ENCODE measurements around the gene MTMR3.
A peak's percentile ranks its signal among the peaks of the same experiment; 100 is the strongest.
"Not testable (repeated sequence)": the region's sequence is repeated elsewhere in the genome, so short reads cannot be mapped to it uniquely, and the experiment has no call there.

MTMR3 gene

DNA sequence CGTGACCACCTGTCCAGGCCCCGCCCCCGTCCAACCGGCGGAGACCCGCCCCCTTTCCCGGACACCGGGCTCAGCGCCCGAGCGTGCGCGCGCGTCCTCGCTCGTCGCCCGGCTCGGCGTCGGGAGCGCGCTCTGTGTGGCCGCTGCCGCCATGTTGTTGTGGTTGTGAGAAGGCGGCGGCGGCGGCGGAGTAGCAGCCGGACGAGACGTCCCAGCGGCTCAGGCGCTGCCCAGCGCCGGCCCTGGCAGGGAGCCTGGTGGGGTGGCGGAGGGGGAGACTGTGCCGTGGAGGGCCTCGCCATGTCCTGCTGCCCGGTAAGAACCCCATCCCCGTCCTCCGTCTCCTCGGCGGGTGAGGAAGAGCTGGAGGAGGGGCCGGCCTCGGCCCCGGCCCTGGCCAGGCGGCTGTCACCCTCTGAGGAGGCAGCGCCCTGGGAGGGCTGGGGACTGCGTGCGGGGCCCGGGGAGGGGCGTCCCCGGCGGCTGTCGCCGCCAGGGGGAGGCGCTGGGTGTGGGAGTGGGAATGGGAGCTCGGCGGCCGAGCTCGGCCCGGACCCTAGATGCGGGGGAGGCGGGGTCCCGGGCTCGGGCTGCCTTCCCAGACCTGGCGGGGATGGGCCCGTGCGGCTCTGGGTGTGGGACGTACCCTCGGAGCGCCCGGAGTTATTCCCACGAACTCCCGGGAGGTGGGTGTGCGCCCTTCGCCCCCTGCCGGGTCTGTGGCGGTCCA, at the start of gene MTMR3:
Gene MTMR3 (plus strand): TSS at position 130 of the 730 bp plus-strand sequence. CDS start 87,886 bp downstream, outside the sequence.
- peak; percentile 87 for DNase-seq (ENCODE audit: low spot score)

GRCh38 chr22:29833392-29833965, 49.5 kb upstream of the MTMR3 start:
- no peak for DNase-seq (ENCODE audit: low spot score)

GRCh38 chr22:29834046-29834445, 48.9 kb upstream of the MTMR3 start:
- DNase-seq (ENCODE audit: low spot score), result no peak

GRCh38 chr22:29836791-29837370, 46.1 kb upstream of the MTMR3 start:
- DNase-seq (ENCODE audit: low spot score), result not testable (repeated sequence)

DNA sequence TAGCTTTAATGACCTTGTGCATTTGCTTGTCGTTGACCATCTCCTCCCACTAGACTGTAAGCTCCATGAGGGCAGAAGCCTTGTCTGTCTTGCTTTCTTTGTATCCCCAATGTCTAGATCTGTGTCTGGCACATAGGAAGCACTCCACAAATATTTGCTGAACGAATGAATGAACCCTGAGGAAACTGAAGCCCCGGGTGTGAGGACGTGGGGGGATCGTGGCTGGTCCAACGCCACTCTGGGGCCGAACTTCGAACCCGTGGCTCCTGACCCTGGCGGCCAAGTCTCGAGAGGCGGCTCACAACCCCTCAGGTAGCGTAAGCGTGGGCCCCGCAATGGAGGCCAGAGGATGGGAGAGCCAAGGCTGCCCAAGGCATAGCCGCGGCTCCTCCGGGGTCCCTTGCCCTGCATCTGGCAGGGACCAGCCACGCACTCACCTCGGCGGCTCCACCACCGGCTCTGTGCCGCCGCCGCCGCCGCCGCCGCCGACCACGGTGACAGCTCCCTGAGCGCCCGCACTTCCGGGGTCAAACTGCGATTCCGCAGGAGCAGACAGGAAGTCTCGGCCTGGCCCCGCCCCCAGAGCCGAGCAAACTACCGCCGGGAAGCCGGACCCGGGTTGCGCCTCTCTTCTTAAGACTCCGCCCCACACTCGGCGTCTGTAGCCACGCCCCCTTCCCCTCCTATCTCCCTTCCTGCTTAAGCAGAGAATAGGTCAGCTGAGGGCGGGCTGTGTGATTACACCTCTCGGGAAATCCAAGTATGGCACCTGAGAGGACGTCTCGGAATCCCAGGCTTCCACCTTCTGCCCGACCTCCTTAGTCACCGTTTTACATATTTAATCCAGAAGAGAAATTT, 45.0 kb upstream of the MTMR3 start, which contains the start of gene ASCC2:
Gene ASCC2 (minus strand): TSS at position 534 of the 858 bp plus-strand sequence. CDS start 5,949 bp downstream, outside the sequence.
- DNase-seq (ENCODE audit: low spot score), result peak; percentile 96

- no peak for DNase-seq (ENCODE audit: low spot score)
Measured at GRCh38 chr22:29838599-29838956, 44.4 kb upstream of the MTMR3 start.

DNA sequence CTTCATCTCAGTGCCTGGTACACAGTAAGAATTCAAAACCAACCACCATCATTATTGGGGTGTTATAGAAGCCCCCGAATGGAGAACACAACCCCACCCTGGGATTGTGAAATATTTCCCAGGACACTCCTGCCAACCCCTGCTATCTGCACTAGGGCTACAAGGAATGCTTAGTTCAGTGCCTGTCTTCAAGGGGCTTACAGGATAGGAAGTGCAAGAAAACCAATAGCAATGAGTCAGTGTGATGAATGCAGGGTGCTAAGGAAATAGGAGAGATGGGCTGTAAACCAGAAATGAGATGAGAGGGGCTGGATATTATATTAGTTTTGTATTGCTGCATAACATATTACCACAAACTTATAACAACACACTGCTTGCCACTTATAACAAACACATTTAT, 43.9 kb upstream of the MTMR3 start:
- DNase-seq (ENCODE audit: low spot score), result no peak

DNA sequence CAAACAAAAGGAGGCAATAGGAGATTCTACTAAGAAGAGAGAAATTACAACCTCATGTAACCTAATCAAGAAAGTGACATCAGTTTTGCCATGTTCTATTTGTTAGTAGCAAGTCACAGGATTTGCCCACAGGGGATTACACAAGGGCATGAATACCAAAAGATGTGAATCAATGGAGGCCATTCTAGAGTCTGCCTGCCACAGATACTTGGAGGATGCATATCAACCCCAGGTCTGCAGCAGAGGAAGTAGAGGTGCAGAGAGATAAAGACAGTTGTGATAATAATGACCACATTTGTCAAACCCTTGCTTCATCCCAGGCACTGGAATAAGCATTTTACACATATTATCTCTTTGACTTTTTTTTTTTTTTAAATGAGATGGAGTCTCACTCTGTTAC, 42.5 kb upstream of the MTMR3 start:
- DNase-seq (ENCODE audit: low spot score), result no peak

DNA sequence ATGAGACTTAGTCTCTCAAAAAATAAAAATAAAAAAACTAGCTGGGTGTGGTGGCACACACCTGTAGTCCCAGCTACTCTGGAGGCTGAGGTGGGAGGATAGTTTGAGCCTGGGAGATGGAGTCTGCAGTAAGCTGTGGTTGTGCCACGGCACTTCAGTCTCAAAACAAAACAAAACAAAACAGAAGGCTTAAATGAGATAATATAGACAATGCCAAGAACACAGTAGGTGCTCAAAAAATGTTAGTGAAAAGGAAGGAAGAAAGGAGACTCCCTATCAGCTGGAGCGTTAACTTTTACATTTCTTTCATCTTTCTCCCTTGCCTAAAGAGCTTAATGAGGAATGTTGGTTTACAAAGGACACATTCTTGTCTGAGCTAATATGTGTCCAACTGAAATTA, 40.8 kb upstream of the MTMR3 start:
- DNase-seq (ENCODE audit: low spot score), result no peak

DNA sequence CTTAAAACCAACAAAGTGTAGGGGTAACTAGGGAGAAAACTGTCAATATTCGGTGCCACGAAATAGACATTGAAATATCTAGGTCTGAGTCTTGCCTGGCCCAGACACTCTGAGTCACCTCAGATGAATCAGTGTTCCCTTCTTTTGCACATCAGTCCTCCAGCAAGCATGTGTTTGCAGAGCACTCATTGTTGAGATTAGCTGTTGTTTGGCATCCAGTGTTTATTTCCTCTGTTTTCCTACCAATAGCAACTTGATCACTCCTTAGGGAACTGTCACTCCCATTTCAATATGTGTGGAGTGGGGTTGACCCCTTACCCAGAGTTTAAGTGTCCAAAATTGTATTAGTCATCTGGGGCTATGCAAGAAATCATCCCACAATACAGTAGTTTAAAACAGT, 40.2 kb upstream of the MTMR3 start:
- DNase-seq (ENCODE audit: low spot score), result no peak

DNA sequence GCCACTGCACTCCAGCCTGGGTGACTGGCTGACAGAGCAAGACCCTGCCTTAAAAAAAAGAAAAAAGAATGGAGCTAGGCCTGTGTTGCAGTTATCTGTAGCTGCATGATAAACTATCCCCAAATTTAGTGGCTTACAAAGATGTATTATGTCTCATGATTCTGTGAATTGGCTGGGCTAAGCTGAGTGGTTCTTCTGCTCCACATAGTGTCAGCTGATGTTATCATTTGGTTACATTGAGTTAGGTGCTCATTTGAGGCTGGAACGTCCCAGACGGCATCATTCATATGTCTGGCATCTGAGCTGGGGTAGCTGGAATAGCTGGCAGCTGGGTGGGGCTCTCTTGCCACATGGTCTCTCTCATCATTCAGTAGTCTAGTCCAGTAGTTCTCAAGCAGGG, 36.7 kb upstream of the MTMR3 start:
- no peak for DNase-seq (ENCODE audit: low spot score)

- DNase-seq (ENCODE audit: low spot score), result no peak
Measured at GRCh38 chr22:29848111-29848510, 34.9 kb upstream of the MTMR3 start.

- no peak for DNase-seq (ENCODE audit: low spot score)
Measured at GRCh38 chr22:29854432-29854831, 28.5 kb upstream of the MTMR3 start.

DNA sequence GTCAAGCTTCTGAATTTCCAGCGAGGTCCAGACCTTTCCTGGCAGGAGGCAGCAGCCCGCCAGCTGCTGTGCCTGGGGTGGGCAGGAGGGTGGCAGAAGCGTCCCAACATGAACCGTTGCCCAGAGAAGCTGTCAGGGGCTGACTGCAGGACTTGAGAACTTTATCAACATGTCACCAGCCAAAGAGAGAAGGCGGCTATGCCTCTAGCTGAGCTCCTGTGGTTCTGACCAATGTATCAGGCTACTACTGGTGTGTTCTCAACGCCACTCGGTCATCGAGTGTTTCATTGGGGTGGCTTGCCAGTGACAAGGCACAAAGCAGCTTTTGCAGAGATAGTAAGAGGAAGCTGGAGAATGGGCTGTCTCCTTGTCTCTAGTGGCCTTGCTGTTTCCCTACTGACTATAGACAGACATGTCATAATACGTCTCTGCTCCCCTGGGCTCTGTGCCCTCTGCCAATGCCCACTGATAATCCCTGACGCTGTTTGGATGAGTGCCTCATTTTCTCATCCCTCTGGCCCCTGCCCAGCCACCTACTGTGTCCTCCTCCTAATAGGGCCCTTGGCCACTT, 27.3 kb upstream of the MTMR3 start:
- DNase-seq (ENCODE audit: low spot score), result no peak

DNA sequence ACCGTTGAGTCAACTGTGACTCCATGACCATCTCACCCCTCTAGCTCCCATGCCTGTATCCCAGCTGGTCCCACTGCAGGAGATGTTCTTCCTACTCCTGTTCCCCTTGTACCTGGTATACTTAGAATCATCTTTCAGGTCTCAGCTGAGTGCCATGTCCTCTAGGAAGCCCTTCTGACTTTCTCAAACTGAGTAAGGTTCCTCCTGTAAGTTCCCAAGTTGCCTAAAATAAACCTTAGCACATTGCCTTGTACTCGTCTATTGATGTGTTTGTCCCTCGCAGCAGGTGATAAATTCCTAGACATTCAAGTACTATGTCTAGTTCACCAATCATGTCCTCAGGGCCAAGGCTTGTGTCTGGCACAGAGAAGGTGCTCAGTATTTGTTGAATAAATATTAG, 26.5 kb upstream of the MTMR3 start:
- DNase-seq (ENCODE audit: low spot score), result no peak

- not testable (repeated sequence) for DNase-seq (ENCODE audit: low spot score)
Measured at GRCh38 chr22:29859030-29859429, 23.9 kb upstream of the MTMR3 start.

DNA sequence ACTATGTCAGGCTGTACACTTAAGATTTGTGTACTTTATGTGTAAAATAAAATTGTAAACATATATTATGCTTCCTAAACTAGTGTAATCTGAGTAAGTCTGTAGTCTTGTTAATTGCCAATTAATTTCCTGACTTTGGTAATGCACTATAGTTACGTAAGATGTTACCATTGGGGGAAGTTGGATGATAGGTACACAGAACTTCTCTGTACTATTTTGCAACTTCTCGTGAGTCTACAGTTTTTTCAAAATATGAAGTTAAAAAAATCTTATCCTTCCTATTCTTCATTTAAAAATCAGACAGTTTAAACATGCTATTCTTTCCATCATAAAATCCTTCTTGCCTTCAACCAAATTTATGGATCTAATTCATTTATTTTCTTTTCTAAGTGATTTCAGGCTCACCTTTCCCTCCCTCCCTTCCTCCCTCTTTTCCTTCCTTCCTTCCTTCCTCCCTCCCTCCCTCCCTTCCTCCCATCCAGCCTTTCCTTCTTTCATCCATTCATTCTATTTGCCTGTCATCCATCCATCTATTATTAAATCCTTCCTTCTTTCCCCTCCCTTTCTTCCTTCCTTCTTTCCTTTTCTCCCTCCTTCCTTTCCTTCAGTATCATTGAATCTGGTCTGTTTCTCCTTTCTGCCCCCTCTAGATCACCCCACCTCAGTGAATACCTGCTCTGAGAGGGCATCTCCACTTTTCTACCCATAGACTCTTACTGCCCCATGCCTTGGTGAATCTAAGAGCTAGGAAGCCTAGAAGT, 22.8 kb upstream of the MTMR3 start:
- no peak for DNase-seq (ENCODE audit: low spot score)

DNA sequence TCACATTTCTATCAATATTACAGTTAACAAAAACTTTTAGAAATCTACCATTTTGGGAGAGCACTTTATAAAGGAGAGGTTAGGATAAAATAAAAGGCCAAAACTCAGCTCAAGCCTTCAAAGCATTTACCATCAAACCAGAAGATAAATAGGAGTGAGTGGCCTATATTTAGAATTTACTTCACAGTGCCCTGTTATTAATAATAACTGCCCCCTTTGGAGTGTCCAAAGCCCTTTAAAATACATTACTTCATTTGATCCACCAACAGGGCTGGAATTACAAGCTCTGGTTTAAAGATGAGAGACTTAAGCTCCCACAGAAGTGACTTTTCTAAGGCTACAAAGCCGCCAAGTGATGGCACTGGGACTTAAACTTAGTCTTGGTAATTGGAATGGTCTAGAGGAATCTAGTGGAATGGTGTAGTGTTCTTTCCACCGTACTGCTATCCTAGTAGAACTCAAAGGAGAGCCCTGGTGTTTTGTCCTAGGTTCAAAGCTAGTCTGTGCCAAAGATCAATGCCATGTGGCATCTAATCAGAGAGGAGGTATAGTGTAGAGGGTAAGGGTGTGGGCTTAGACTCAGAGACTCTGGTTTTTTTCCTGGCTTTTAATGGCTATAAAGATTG, 21.2 kb upstream of the MTMR3 start:
- no peak for DNase-seq (ENCODE audit: low spot score)

GRCh38 chr22:29865572-29865971, 17.4 kb upstream of the MTMR3 start:
- not testable (repeated sequence) for DNase-seq (ENCODE audit: low spot score)

- DNase-seq (ENCODE audit: low spot score), result no peak
Measured at GRCh38 chr22:29867260-29867659, 15.7 kb upstream of the MTMR3 start.

GRCh38 chr22:29867851-29868250, 15.1 kb upstream of the MTMR3 start:
- DNase-seq (ENCODE audit: low spot score), result no peak

Data from globus pallidus (tissue), 1 donor.